K562 (cell line): ENCODE results near the gene GNAZ. TPM values are rescaled to one million over a fixed set of nuclear protein-coding genes. Genes with fewer than 3 reads are reported as not detected.
A peak's percentile ranks its signal among the peaks of the same experiment; 100 is the strongest.

Source experiments
- ATAC-seq: fragments of 200-7000 bp; cut with Tn5 transposase; 3 replicates; pipeline ENCODE4 v1.9.1; 2020; ENCODE audit warnings: moderate library complexity
- BruUV-seq: library from RNA; stranded (reverse); fragments of 400-500 nt; replicated peaks from 2 replicates; lab custom pipeline; 2021; lab: Mats Ljungman, UMichigan
- CTCF ChIA-PET: fragments of 300-600 bp; formaldehyde crosslinking; extraction: SDS; loops from one replicate; lab custom pipeline; 2021; ENCODE audit warnings: low intra/inter-chr PET ratio; lab: Yijun Ruan, JAX
- POLR2A ChIA-PET: fragments of 300-600, 350-650 bp; sonication (Branson Sonifier 250); formaldehyde crosslinking; extraction: SDS; loops from one replicate; lab custom pipeline; 2021; ENCODE audit warnings: antibody characterized with exemption, inconsistent platforms; lab: Yijun Ruan, JAX
- DNase-seq, 4 experiments: peaks; one replicate each; pipeline versions ENCODE4 v3.0.0 to v3.0.0-alpha.2; 2011 to 2018; ENCODE audit warnings: low spot score in 3 of 4, mixed read lengths in 3 of 4; ENCODE audit errors: extremely low read depth in 1 of 4
- FAIRE-seq: peaks from 2 replicates; lab custom pipeline; 2011; peaks lifted over from hg19 to GRCh38; lab: Jason Lieb, UNC
- H2AFZ ChIP-seq: 2 replicates; pipeline ENCODE4 v1.6.0; 2011; ENCODE audit warnings: low read depth, low read length, control low read depth, inconsistent platforms
- H3K27ac ChIP-seq: fragments of 200-600 bp; 3 replicates; pipeline ENCODE4 v1.8.0; 2011; ENCODE audit warnings: low read depth, mild to moderate bottlenecking, control low read depth, inconsistent platforms, low read length, moderate library complexity, mixed read lengths; ENCODE audit errors: extremely low read depth
- H3K27me3 ChIP-seq, 2 experiments: fragments of 300-600 bp in 1 of 2; 2 replicates in 1 of 2; 3 replicates in 1 of 2; pipeline versions ENCODE4 v1.6.0 to v1.8.0; 2011; ENCODE audit warnings: inconsistent platforms in 2 of 2, low read length in 2 of 2, mild to moderate bottlenecking in 1 of 2, mixed read lengths in 1 of 2, moderate library complexity in 1 of 2; ENCODE audit not compliant: control insufficient read depth in 2 of 2, insufficient read depth in 2 of 2
- H3K36me3 ChIP-seq: fragments of 300-600 bp; 3 replicates; pipeline ENCODE4 v1.8.0; 2011; ENCODE audit warnings: mild to moderate bottlenecking, low read length, inconsistent platforms; ENCODE audit not compliant: control insufficient read depth, insufficient read depth
- H3K4me1 ChIP-seq, 2 experiments: fragments of 200-600 bp in 1 of 2; replicated peaks in 1 of 2; 2 replicates in 1 of 2; 3 replicates in 1 of 2; pipeline versions ENCODE4 v1.5.1 to v1.8.0; 2011; ENCODE audit warnings: inconsistent platforms in 2 of 2, low read length in 2 of 2, mild to moderate bottlenecking in 1 of 2, mixed read lengths in 1 of 2, moderate library complexity in 1 of 2; ENCODE audit not compliant: control insufficient read depth in 2 of 2, insufficient read depth in 2 of 2
- H3K4me2 ChIP-seq: 2 replicates; pipeline ENCODE4 v1.6.1; 2011; ENCODE audit warnings: low read length, control low read depth, inconsistent platforms, mixed read lengths; ENCODE audit not compliant: insufficient read depth
- H3K4me3 ChIP-seq: fragments of 200-600 bp; sonication (generic), shearing (Covaris generic); 2 replicates; pipeline ENCODE4 v1.5.1; 2016; ENCODE audit warnings: control low read depth, inconsistent platforms
- H3K79me2 ChIP-seq: fragments of 200-600 bp; 3 replicates; pipeline ENCODE4 v1.8.0; 2011; ENCODE audit warnings: low read length, inconsistent platforms; ENCODE audit not compliant: control insufficient read depth, insufficient read depth
- H3K9ac ChIP-seq, 2 experiments: 2 replicates each; pipeline versions ENCODE4 v1.6.0 to v1.6.1; 2011; ENCODE audit warnings: low read depth in 2 of 2, low read length in 2 of 2, control low read depth in 1 of 2, inconsistent platforms in 1 of 2, mild to moderate bottlenecking in 1 of 2, mixed read lengths in 1 of 2; ENCODE audit not compliant: insufficient read depth in 1 of 2
- H3K9me1 ChIP-seq: one replicate; pipeline ENCODE4 v1.6.0; 2011; ENCODE audit warnings: inconsistent platforms, mild to moderate bottlenecking, low read length, moderate library complexity; ENCODE audit not compliant: control insufficient read depth, insufficient read depth
- H3K9me3 ChIP-seq: replicated peaks from 2 replicates; pipeline ENCODE4 v1.5.1; 2011; ENCODE audit warnings: low read depth, low read length, inconsistent platforms; ENCODE audit not compliant: control insufficient read depth, insufficient read depth
- H4K20me1 ChIP-seq: replicated peaks from 2 replicates; pipeline ENCODE4 v1.6.1; 2011; ENCODE audit warnings: low read length, inconsistent platforms, mixed read lengths; ENCODE audit not compliant: control insufficient read depth, insufficient read depth
- RCOR1 ChIP-seq, 2 experiments: IDR thresholded peaks; 2 replicates each; pipeline ENCODE4 v1.6.1; 2012; ENCODE audit warnings: low read depth in 2 of 2, low read length in 2 of 2, borderline replicate concordance in 1 of 2, improper control_type of control experiment in 1 of 2
- SREBF1 ChIP-seq: fragments of 150-350 bp; IDR thresholded peaks from 2 replicates; pipeline ENCODE4 v1.6.1; 2014; ENCODE audit warnings: antibody characterized with exemption, low read depth, low read length, borderline replicate concordance
- WGBS: fragments of 100-300 bp; shearing (Covaris generic); methylation state at CpG from one replicate; pipeline ENCODE4 v1.1.6; 2016; ENCODE audit warnings: low coverage, mixed read lengths; ENCODE audit not compliant: insufficient coverage; ENCODE audit errors: missing lambda C conversion rate; 5-methylcytosine and 5-hydroxymethylcytosine counted together
- in situ Hi-C: fragments of 300-500 bp; cut with MboI; formaldehyde crosslinking; loops from 4 replicates; pipeline ENCODE4 v1.15.0; 2018; ENCODE audit warnings: inconsistent platforms, mixed read lengths
- intact Hi-C: fragments of 100-400 bp; cut with micrococcal nuclease; formaldehyde crosslinking; loops from 2 replicates; pipeline ENCODE4 v1.14.2; 2022
- polyA plus RNA-seq, 8 experiments: library from polyadenylated mRNA; depleted of rRNA in 4 of 8; stranded (reverse) in 5 of 8; unstranded in 3 of 8; fragments of >200 nt; fragmentation: Nextera tagmentation in 2 of 8; fragmentation: Illumina TruSeq in 1 of 8; extraction: Ambion mirVana in 2 of 8; extraction: Trizol in 1 of 8; gene quantifications; 2 replicates each; pipeline versions ENCODE4 v1.2.1 to v1.2.3, GENCODE V29; 2011 to 2014; ENCODE audit warnings: inconsistent platforms in 1 of 8, missing spikeins in 1 of 8
- total RNA-seq, 7 experiments: library from RNA; depleted of rRNA in 6 of 7; stranded (reverse); fragments of >200 nt in 6 of 7; fragmentation: Illumina TruSeq in 2 of 7; extraction: Trizol in 2 of 7; gene quantifications; 2 replicates each; pipeline versions ENCODE4 v1.2.1 to v1.2.3, GENCODE V29; 2011 to 2021; ENCODE audit warnings: low replicate concordance in 1 of 7
- TF ChIP-seq, protein P1 (sequence below): conservative IDR thresholded peaks from 2 replicates; pipeline ENCODE4 v1.6.1; 2011; ENCODE audit warnings: low read depth, mild to moderate bottlenecking, low read length; ENCODE audit not compliant: control insufficient read depth
- TF ChIP-seq, protein P2 (sequence below): sonication (generic); formaldehyde crosslinking; IDR thresholded peaks from 2 replicates; pipeline ENCODE4 v1.8.1; 2022; ENCODE audit warnings: missing genetic modification reagents
- TF ChIP-seq, protein P3 (sequence below): sonication (generic); formaldehyde crosslinking; IDR thresholded peaks from 2 replicates; pipeline ENCODE4 v1.8.1; 2023; ENCODE audit warnings: mild to moderate bottlenecking, missing genetic modification reagents
- TF ChIP-seq, protein P4 (sequence below), 2 experiments: fragments of 450-650 bp in 1 of 2; sonication (generic) in 1 of 2; formaldehyde crosslinking in 1 of 2; IDR thresholded peaks; 2 replicates each; pipeline versions ENCODE4 v1.7.1 to v1.9.0; 2016 to 2022; ENCODE audit warnings: inconsistent platforms in 1 of 2, mild to moderate bottlenecking in 1 of 2, missing genetic modification reagents in 1 of 2

GNAZ gene
- total and polyA plus RNA-seq, 9 of the 15 experiments (the other 6 are each of a cell fraction or from before 2014, with no cell fraction given): 0.04 to 0.22 (median 0.13) TPM; not detected in 3

- in situ Hi-C loops (no loop called here), intact Hi-C loops (no loop called here)
- Histone ChIP-seq H3K4me1 (peaks cover 0 to 43% of the 10 kb centered on the region in 2 experiments; a peak in 3 of 5 replicates), H3K27ac (no peak overlapping the region), H3K9ac (peak overlapping the region in 1 of 2 experiments; percentile 30; a peak in 2 of 4 replicates), H3K4me3 (no peak overlapping the region), H3K4me2 (no peak overlapping the region), H3K79me2 (no peaks in the 10 kb centered on the region), H4K20me1 (peaks cover 100% of the 10 kb centered on the region), H3K27me3 (peaks cover 95 to 100% of the 10 kb centered on the region in 2 experiments), H2AFZ (no peak overlapping the region), H3K9me1 (peaks cover 11% of the 10 kb centered on the region), H3K36me3 (no peaks in the 10 kb centered on the region), H3K9me3 (no peaks in the 10 kb centered on the region)
- POLR2A ChIA-PET: interaction anchor here (0.5 to 19.9 kb wide), 9 partner anchors 13 to 232 kb away, joined by 3 to 414 read pairs (median 3); partner anchors contain the start of gene GNAZ
- ATAC-seq (no peak), FAIRE-seq (no peak), DNase-seq (peak in 1 of 4 experiments; percentile 58)
- CTCF ChIA-PET: no interaction called here
- no TSS peak for BruUV-seq
- WGBS: 2% methylated on average over 6 of the region's 6 CpGs
- TF ChIP-seq, protein P1, sequence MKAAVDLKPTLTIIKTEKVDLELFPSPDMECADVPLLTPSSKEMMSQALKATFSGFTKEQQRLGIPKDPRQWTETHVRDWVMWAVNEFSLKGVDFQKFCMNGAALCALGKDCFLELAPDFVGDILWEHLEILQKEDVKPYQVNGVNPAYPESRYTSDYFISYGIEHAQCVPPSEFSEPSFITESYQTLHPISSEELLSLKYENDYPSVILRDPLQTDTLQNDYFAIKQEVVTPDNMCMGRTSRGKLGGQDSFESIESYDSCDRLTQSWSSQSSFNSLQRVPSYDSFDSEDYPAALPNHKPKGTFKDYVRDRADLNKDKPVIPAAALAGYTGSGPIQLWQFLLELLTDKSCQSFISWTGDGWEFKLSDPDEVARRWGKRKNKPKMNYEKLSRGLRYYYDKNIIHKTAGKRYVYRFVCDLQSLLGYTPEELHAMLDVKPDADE: 0 out of 2 replicates have a peak, but pooled peaks have one; percentile 45
- TF ChIP-seq, protein P2, sequence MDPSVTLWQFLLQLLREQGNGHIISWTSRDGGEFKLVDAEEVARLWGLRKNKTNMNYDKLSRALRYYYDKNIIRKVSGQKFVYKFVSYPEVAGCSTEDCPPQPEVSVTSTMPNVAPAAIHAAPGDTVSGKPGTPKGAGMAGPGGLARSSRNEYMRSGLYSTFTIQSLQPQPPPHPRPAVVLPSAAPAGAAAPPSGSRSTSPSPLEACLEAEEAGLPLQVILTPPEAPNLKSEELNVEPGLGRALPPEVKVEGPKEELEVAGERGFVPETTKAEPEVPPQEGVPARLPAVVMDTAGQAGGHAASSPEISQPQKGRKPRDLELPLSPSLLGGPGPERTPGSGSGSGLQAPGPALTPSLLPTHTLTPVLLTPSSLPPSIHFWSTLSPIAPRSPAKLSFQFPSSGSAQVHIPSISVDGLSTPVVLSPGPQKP (CRISPR knock-in tag): no peak
- TF ChIP-seq SREBF1 (no peak), RCOR1 (IDR thresholded peaks at IDR 0.05; ENCODE audit: borderline replicate concordance in 1 of 2, low read depth in 2 of 2, low read length in 2 of 2) (0 out of 4 replicates have a peak, but pooled peaks of 1 of the 2 experiments have one; percentile 2)
- TF ChIP-seq, protein P3, sequence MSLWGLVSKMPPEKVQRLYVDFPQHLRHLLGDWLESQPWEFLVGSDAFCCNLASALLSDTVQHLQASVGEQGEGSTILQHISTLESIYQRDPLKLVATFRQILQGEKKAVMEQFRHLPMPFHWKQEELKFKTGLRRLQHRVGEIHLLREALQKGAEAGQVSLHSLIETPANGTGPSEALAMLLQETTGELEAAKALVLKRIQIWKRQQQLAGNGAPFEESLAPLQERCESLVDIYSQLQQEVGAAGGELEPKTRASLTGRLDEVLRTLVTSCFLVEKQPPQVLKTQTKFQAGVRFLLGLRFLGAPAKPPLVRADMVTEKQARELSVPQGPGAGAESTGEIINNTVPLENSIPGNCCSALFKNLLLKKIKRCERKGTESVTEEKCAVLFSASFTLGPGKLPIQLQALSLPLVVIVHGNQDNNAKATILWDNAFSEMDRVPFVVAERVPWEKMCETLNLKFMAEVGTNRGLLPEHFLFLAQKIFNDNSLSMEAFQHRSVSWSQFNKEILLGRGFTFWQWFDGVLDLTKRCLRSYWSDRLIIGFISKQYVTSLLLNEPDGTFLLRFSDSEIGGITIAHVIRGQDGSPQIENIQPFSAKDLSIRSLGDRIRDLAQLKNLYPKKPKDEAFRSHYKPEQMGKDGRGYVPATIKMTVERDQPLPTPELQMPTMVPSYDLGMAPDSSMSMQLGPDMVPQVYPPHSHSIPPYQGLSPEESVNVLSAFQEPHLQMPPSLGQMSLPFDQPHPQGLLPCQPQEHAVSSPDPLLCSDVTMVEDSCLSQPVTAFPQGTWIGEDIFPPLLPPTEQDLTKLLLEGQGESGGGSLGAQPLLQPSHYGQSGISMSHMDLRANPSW (CRISPR knock-in tag): 0 out of 2 replicates have a peak, but pooled peaks have one; percentile 17
- TF ChIP-seq, protein P4, sequence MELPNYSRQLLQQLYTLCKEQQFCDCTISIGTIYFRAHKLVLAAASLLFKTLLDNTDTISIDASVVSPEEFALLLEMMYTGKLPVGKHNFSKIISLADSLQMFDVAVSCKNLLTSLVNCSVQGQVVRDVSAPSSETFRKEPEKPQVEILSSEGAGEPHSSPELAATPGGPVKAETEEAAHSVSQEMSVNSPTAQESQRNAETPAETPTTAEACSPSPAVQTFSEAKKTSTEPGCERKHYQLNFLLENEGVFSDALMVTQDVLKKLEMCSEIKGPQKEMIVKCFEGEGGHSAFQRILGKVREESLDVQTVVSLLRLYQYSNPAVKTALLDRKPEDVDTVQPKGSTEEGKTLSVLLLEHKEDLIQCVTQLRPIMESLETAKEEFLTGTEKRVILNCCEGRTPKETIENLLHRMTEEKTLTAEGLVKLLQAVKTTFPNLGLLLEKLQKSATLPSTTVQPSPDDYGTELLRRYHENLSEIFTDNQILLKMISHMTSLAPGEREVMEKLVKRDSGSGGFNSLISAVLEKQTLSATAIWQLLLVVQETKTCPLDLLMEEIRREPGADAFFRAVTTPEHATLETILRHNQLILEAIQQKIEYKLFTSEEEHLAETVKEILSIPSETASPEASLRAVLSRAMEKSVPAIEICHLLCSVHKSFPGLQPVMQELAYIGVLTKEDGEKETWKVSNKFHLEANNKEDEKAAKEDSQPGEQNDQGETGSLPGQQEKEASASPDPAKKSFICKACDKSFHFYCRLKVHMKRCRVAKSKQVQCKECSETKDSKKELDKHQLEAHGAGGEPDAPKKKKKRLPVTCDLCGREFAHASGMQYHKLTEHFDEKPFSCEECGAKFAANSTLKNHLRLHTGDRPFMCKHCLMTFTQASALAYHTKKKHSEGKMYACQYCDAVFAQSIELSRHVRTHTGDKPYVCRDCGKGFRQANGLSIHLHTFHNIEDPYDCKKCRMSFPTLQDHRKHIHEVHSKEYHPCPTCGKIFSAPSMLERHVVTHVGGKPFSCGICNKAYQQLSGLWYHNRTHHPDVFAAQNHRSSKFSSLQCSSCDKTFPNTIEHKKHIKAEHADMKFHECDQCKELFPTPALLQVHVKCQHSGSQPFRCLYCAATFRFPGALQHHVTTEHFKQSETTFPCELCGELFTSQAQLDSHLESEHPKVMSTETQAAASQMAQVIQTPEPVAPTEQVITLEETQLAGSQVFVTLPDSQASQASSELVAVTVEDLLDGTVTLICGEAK (IDR thresholded peaks at IDR 0.05): no peak
- TF ChIP-seq, protein P4 (CRISPR knock-in tag; IDR thresholded peaks at IDR 0.05): 0 out of 2 replicates have a peak, but pooled peaks have one; percentile 3
Observed at GRCh38 chr22:23099531-23099804, 29.1 kb downstream of the GNAZ start.
